HCT116 (cell line): Measurements from ENCODE around the gene SLC30A4. TPM values are rescaled to one million over a fixed set of nuclear protein-coding genes. Genes with fewer than 3 reads are reported as not detected.

Experiments used
- ATAC-seq: fragments of 200-7000 bp; cut with Tn5 transposase; 2 replicates; pipeline ENCODE4 v1.9.1; 2020; ENCODE audit warnings: mild to moderate bottlenecking, moderate library complexity
- BruUV-seq: library from RNA; stranded (reverse); fragments of 400-500 nt; replicated peaks from 2 replicates; lab custom pipeline; 2021; lab: Mats Ljungman, UMichigan
- CTCF ChIA-PET: fragments of 300-600 bp; sonication (Branson Sonifier 250); formaldehyde crosslinking; loops from one replicate; lab custom pipeline; 2021; ENCODE audit warnings: antibody characterized with exemption; lab: Charles Lee
- POLR2A ChIA-PET: fragments of 300-600, 350-600 bp; sonication (Branson Sonifier 250); formaldehyde crosslinking; loops from one replicate; lab custom pipeline; 2021; ENCODE audit warnings: antibody characterized with exemption; lab: Charles Lee
- RAD21 ChIA-PET, 2 experiments: fragments of 300-600 bp; sonication (Branson Sonifier 250); formaldehyde crosslinking; loops; one replicate each; lab custom pipeline; 2023; ENCODE audit warnings: low total read pairs in 2 of 2; ENCODE audit not compliant: uncharacterized antibody in 2 of 2, unreplicated experiment in 2 of 2, low non-redundant PET in 1 of 2; lab: Charles Lee
- DNase-seq: peaks from one replicate; pipeline ENCODE4 v3.0.0-alpha.2; 2010; ENCODE audit warnings: low read depth, low spot score
- H2AFZ ChIP-seq: fragments of 200-600 bp; shearing (Covaris generic), sonication (generic); 2 replicates; pipeline ENCODE4 v1.6.1; 2017; ENCODE audit warnings: low read depth, mixed run types, mixed read lengths, antibody characterized with exemption, low read length; ENCODE audit not compliant: poor library complexity, severe bottlenecking
- H3K27ac ChIP-seq: 2 replicates; pipeline ENCODE4 v1.5.1; 2012; ENCODE audit warnings: low read depth, low read length
- H3K27me3 ChIP-seq: fragments of 200-600 bp; sonication (generic); 2 replicates; pipeline ENCODE4 v1.6.1; 2016; ENCODE audit warnings: mixed run types, low read length, mixed read lengths; ENCODE audit not compliant: insufficient read depth
- H3K36me3 ChIP-seq, 2 experiments: fragments of 200-500 bp in 1 of 2; fragments of 200-600 bp in 1 of 2; sonication (Bioruptor generic) in 1 of 2; sonication (generic) in 1 of 2; 2 replicates each; pipeline versions ENCODE4 v1.5.1 to v1.6.1; 2014 to 2016; ENCODE audit warnings: low read length in 2 of 2, inconsistent platforms in 1 of 2, mixed read lengths in 1 of 2, mixed run types in 1 of 2; ENCODE audit not compliant: insufficient read depth in 2 of 2, control insufficient read depth in 1 of 2
- H3K4me1 ChIP-seq, 2 experiments: fragments of 200-600 bp in 1 of 2; sonication (generic) in 1 of 2; 2 replicates each; pipeline versions ENCODE4 v1.5.1 to v1.6.1; 2012 to 2017; ENCODE audit warnings: low read length in 2 of 2, inconsistent platforms in 1 of 2, mild to moderate bottlenecking in 1 of 2, mixed read lengths in 1 of 2, mixed run types in 1 of 2, moderate library complexity in 1 of 2; ENCODE audit not compliant: insufficient read depth in 2 of 2, control insufficient read depth in 1 of 2
- H3K4me2 ChIP-seq: fragments of 200-600 bp; sonication (generic); 2 replicates; pipeline ENCODE4 v1.6.1; 2017; ENCODE audit warnings: mixed run types, low read length, mixed read lengths
- H3K4me3 ChIP-seq, 2 experiments: fragments of 200-600 bp in 1 of 2; sonication (generic) in 1 of 2; replicated peaks in 1 of 2; 2 replicates each; pipeline ENCODE4 v1.5.1; 2011 to 2016; ENCODE audit warnings: low read length in 2 of 2, control low read depth in 1 of 2, low read depth in 1 of 2, mild to moderate bottlenecking in 1 of 2, mixed read lengths in 1 of 2, mixed run types in 1 of 2
- H3K79me2 ChIP-seq: fragments of 200-600 bp; sonication (generic); 2 replicates; pipeline ENCODE4 v1.6.1; 2017; ENCODE audit warnings: mild to moderate bottlenecking, mixed run types, low read length, moderate library complexity, mixed read lengths; ENCODE audit not compliant: insufficient read depth
- H3K9ac ChIP-seq: fragments of 200-600 bp; sonication (generic); 2 replicates; pipeline ENCODE4 v1.6.1; 2016; ENCODE audit warnings: low read length, mixed read lengths
- H3K9me2 ChIP-seq: fragments of 200-600 bp; sonication (generic), shearing (Covaris generic); 2 replicates; pipeline ENCODE4 v1.6.1; 2017; ENCODE audit warnings: mixed run types, mild to moderate bottlenecking, moderate library complexity; ENCODE audit not compliant: insufficient read depth
- H3K9me3 ChIP-seq, 2 experiments: fragments of 200-500 bp in 1 of 2; fragments of 200-600 bp in 1 of 2; sonication (Bioruptor generic) in 1 of 2; sonication (generic) in 1 of 2; 2 replicates each; pipeline ENCODE4 v1.6.1; 2014 to 2017; ENCODE audit warnings: low read length in 2 of 2, mixed read lengths in 2 of 2, inconsistent platforms in 1 of 2, low read depth in 1 of 2, mild to moderate bottlenecking in 1 of 2, mixed run types in 1 of 2, moderate library complexity in 1 of 2; ENCODE audit not compliant: control insufficient read depth in 1 of 2, insufficient read depth in 1 of 2
- H4K20me1 ChIP-seq: fragments of 200-600 bp; sonication (generic), shearing (Covaris generic); 2 replicates; pipeline ENCODE4 v1.6.1; 2017; ENCODE audit warnings: mixed run types, mild to moderate bottlenecking, moderate library complexity; ENCODE audit not compliant: insufficient read depth
- CBX3 ChIP-seq: IDR thresholded peaks from 2 replicates; pipeline ENCODE4 v1.6.1; 2012; ENCODE audit warnings: low read depth
- CEBPB ChIP-seq: IDR thresholded peaks from 2 replicates; pipeline ENCODE4 v1.6.1; 2012; ENCODE audit warnings: low read depth
- EGR1 ChIP-seq: IDR thresholded peaks from 2 replicates; pipeline ENCODE4 v1.6.1; 2012; ENCODE audit warnings: low read depth
- ELF1 ChIP-seq: IDR thresholded peaks from 2 replicates; pipeline ENCODE4 v1.6.1; 2012; ENCODE audit warnings: low read depth, borderline replicate concordance
- EZH2 ChIP-seq: fragments of 200-600 bp; sonication (generic); IDR thresholded peaks from 2 replicates; pipeline ENCODE4 v1.6.1; 2017; ENCODE audit warnings: antibody characterized with exemption, mixed run types
- FOSL1 ChIP-seq: IDR thresholded peaks from 2 replicates; pipeline ENCODE4 v1.6.1; 2012; ENCODE audit warnings: low read depth
- JUND ChIP-seq: IDR thresholded peaks from 2 replicates; pipeline ENCODE4 v1.6.1; 2012
- POLR2A ChIP-seq: IDR thresholded peaks from 2 replicates; pipeline ENCODE4 v1.7.0; 2011; ENCODE audit warnings: borderline replicate concordance; ENCODE audit not compliant: insufficient read depth, insufficient read length; ENCODE audit errors: extremely low read depth
- POLR2AphosphoS5 ChIP-seq: IDR thresholded peaks from 2 replicates; pipeline ENCODE4 v1.6.1; 2011; ENCODE audit warnings: mild to moderate bottlenecking, low read depth, low read length, moderate library complexity
- RAD21 ChIP-seq: IDR thresholded peaks from 2 replicates; pipeline ENCODE4 v1.6.1; 2012; ENCODE audit warnings: low read depth, mild to moderate bottlenecking
- SP1 ChIP-seq: IDR thresholded peaks from 2 replicates; pipeline ENCODE4 v1.6.1; 2012; ENCODE audit warnings: low read depth
- TCF7L2 ChIP-seq: IDR thresholded peaks from 2 replicates; pipeline ENCODE4 v1.7.0; 2011; ENCODE audit warnings: borderline replicate concordance, inconsistent platforms; ENCODE audit not compliant: insufficient read depth, insufficient read length; ENCODE audit errors: extremely low read depth
- YY1 ChIP-seq: IDR thresholded peaks from 2 replicates; pipeline ENCODE4 v1.6.1; 2011; ENCODE audit warnings: low read length, low read depth, moderate library complexity, mild to moderate bottlenecking; ENCODE audit not compliant: insufficient replicate concordance; ENCODE audit errors: extremely low read depth
- ZFX ChIP-seq: fragments of 450-650 bp; IDR thresholded peaks from 2 replicates; pipeline ENCODE4 v1.6.1; 2017
- ZNF274 ChIP-seq: fragments of 200-500 bp; sonication (Bioruptor generic); IDR thresholded peaks from 2 replicates; pipeline ENCODE4 v1.6.1; 2014; ENCODE audit warnings: mild to moderate bottlenecking, low read depth, low read length, inconsistent platforms
- intact Hi-C: fragments of 100-400 bp; cut with micrococcal nuclease; formaldehyde crosslinking; loops from 2 replicates; pipeline ENCODE4 v1.10.0; 2022
- total RNA-seq: library from RNA; stranded (reverse); gene quantifications from one replicate; pipeline ENCODE4 v1.2.1, GENCODE V29; 2021; ENCODE audit not compliant: unreplicated experiment
- TF ChIP-seq, protein P1 (sequence below): IDR thresholded peaks from 2 replicates; pipeline ENCODE4 v1.6.1; 2012
- TF ChIP-seq, protein P2 (sequence below), 3 experiments: fragments of 200-600 bp in 1 of 3; sonication (generic) in 1 of 3; IDR thresholded peaks in 2 of 3; conservative IDR thresholded peaks in 1 of 3; 2 replicates each; pipeline ENCODE4 v1.5.1; 2012 to 2017; ENCODE audit warnings: low read depth in 2 of 3, low read length in 2 of 3, antibody characterized with exemption in 1 of 3, borderline replicate concordance in 1 of 3, control low read depth in 1 of 3, mild to moderate bottlenecking in 1 of 3, mixed read lengths in 1 of 3, mixed run types in 1 of 3, moderate library complexity in 1 of 3; ENCODE audit not compliant: insufficient read depth in 1 of 3
- TF ChIP-seq, protein P3 (sequence below): IDR thresholded peaks from 2 replicates; pipeline ENCODE4 v1.6.1; 2012
- TF ChIP-seq, protein P4 (sequence below): IDR thresholded peaks from 2 replicates; pipeline ENCODE4 v1.6.1; 2011; ENCODE audit warnings: mild to moderate bottlenecking, low read length, moderate library complexity; ENCODE audit not compliant: insufficient replicate concordance; ENCODE audit errors: extremely low read depth
- TF ChIP-seq, protein P5 (sequence below): IDR thresholded peaks from 2 replicates; pipeline ENCODE4 v1.6.1; 2012; ENCODE audit warnings: low read depth

The SLC30A4 gene
- total RNA-seq, 1 experiment from 2014 or later: 2.7 TPM

DNA sequence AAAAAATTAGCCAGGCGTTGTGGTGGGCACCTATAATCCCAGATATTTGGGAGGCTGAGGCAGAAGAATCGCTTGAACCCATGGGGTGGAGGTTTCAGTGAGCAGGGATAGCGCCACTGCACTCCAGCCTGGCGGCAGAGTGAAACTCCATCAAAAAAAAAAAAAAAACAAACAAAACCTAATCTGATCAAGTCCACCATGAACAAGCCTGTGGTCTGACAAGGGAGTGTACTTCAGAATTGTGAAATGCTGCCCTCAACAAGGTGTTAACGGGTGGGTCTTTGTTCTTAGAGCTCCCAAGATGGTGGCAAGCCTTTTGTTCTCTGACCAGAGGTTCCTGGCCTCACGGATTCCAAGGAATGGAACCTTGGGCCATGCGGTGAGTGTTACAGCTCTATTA is 24.2 kb upstream of the SLC30A4 start:
- POLR2A ChIA-PET: no interaction called here
- no peak overlapping the region for H2AFZ ChIP-seq

More for the DNA sequence above, 24.2 kb upstream of the SLC30A4 start:
- DNase-seq (no peak), ATAC-seq (no peak)
- intact Hi-C loops: no loop called here
- Histone ChIP-seq H3K36me3 (no peaks in the 10 kb centered on the region), H3K27ac (no peak overlapping the region), H3K9ac (no peak overlapping the region), H3K9me3 (no peaks in the 10 kb centered on the region), H3K79me2 (no peaks in the 10 kb centered on the region), H3K4me1 (no peaks in the 10 kb centered on the region), H3K4me3 (no peak overlapping the region), H4K20me1 (no peaks in the 10 kb centered on the region), H3K4me2 (no peak overlapping the region), H3K27me3 (no peaks in the 10 kb centered on the region), H3K9me2 (no peaks in the 10 kb centered on the region)
- RAD21 ChIA-PET: no interaction called here
- CTCF ChIA-PET: no interaction called here
- no TSS peak for BruUV-seq
- TF ChIP-seq EGR1 (no peak), CBX3 (no peak), RAD21 (no peak), ZNF274 (no peak), FOSL1 (no peak), CEBPB (no peak), YY1 (no peak), ZFX (no peak), POLR2A (no peak), JUND (no peak), EZH2 (no peak), SP1 (no peak), ELF1 (no peak), TCF7L2 (no peak), POLR2AphosphoS5 (no peak)
- TF ChIP-seq, protein P1, sequence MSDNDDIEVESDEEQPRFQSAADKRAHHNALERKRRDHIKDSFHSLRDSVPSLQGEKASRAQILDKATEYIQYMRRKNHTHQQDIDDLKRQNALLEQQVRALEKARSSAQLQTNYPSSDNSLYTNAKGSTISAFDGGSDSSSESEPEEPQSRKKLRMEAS: no peak
- TF ChIP-seq, protein P2, sequence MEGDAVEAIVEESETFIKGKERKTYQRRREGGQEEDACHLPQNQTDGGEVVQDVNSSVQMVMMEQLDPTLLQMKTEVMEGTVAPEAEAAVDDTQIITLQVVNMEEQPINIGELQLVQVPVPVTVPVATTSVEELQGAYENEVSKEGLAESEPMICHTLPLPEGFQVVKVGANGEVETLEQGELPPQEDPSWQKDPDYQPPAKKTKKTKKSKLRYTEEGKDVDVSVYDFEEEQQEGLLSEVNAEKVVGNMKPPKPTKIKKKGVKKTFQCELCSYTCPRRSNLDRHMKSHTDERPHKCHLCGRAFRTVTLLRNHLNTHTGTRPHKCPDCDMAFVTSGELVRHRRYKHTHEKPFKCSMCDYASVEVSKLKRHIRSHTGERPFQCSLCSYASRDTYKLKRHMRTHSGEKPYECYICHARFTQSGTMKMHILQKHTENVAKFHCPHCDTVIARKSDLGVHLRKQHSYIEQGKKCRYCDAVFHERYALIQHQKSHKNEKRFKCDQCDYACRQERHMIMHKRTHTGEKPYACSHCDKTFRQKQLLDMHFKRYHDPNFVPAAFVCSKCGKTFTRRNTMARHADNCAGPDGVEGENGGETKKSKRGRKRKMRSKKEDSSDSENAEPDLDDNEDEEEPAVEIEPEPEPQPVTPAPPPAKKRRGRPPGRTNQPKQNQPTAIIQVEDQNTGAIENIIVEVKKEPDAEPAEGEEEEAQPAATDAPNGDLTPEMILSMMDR (IDR thresholded peaks at IDR 0.05 in 2 of 3, conservative IDR thresholded peaks at IDR 0.05 in 1 of 3; ENCODE audit: borderline replicate concordance in 1 of 3, insufficient read depth in 1 of 3, low read depth in 2 of 3, low read length in 2 of 3): no peak
- TF ChIP-seq, protein P3, sequence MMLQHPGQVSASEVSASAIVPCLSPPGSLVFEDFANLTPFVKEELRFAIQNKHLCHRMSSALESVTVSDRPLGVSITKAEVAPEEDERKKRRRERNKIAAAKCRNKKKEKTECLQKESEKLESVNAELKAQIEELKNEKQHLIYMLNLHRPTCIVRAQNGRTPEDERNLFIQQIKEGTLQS: no peak
- TF ChIP-seq, protein P4, sequence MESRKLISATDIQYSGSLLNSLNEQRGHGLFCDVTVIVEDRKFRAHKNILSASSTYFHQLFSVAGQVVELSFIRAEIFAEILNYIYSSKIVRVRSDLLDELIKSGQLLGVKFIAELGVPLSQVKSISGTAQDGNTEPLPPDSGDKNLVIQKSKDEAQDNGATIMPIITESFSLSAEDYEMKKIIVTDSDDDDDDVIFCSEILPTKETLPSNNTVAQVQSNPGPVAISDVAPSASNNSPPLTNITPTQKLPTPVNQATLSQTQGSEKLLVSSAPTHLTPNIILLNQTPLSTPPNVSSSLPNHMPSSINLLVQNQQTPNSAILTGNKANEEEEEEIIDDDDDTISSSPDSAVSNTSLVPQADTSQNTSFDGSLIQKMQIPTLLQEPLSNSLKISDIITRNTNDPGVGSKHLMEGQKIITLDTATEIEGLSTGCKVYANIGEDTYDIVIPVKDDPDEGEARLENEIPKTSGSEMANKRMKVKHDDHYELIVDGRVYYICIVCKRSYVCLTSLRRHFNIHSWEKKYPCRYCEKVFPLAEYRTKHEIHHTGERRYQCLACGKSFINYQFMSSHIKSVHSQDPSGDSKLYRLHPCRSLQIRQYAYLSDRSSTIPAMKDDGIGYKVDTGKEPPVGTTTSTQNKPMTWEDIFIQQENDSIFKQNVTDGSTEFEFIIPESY: no peak
- TF ChIP-seq, protein P5, sequence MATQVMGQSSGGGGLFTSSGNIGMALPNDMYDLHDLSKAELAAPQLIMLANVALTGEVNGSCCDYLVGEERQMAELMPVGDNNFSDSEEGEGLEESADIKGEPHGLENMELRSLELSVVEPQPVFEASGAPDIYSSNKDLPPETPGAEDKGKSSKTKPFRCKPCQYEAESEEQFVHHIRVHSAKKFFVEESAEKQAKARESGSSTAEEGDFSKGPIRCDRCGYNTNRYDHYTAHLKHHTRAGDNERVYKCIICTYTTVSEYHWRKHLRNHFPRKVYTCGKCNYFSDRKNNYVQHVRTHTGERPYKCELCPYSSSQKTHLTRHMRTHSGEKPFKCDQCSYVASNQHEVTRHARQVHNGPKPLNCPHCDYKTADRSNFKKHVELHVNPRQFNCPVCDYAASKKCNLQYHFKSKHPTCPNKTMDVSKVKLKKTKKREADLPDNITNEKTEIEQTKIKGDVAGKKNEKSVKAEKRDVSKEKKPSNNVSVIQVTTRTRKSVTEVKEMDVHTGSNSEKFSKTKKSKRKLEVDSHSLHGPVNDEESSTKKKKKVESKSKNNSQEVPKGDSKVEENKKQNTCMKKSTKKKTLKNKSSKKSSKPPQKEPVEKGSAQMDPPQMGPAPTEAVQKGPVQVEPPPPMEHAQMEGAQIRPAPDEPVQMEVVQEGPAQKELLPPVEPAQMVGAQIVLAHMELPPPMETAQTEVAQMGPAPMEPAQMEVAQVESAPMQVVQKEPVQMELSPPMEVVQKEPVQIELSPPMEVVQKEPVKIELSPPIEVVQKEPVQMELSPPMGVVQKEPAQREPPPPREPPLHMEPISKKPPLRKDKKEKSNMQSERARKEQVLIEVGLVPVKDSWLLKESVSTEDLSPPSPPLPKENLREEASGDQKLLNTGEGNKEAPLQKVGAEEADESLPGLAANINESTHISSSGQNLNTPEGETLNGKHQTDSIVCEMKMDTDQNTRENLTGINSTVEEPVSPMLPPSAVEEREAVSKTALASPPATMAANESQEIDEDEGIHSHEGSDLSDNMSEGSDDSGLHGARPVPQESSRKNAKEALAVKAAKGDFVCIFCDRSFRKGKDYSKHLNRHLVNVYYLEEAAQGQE: no peak
- TF ChIP-seq, all 23 proteins: peak for 0
